GM23248 (cell line): ENCODE results near the gene SNTG2.

Source experiments
- EZH2 ChIP-seq: fragments of 200-600 bp; sonication (generic); IDR thresholded peaks from 2 replicates; pipeline ENCODE4 v1.6.1; 2018; ENCODE audit warnings: antibody characterized with exemption, mild to moderate bottlenecking; ENCODE audit not compliant: insufficient read depth, poor library complexity, severe bottlenecking
- EZH2phosphoT487 ChIP-seq: fragments of 200-600 bp; sonication (generic); IDR thresholded peaks from 2 replicates; pipeline ENCODE4 v1.6.1; 2018; ENCODE audit warnings: antibody characterized with exemption, moderate library complexity, mild to moderate bottlenecking, low read depth; ENCODE audit not compliant: insufficient read depth

DNA sequence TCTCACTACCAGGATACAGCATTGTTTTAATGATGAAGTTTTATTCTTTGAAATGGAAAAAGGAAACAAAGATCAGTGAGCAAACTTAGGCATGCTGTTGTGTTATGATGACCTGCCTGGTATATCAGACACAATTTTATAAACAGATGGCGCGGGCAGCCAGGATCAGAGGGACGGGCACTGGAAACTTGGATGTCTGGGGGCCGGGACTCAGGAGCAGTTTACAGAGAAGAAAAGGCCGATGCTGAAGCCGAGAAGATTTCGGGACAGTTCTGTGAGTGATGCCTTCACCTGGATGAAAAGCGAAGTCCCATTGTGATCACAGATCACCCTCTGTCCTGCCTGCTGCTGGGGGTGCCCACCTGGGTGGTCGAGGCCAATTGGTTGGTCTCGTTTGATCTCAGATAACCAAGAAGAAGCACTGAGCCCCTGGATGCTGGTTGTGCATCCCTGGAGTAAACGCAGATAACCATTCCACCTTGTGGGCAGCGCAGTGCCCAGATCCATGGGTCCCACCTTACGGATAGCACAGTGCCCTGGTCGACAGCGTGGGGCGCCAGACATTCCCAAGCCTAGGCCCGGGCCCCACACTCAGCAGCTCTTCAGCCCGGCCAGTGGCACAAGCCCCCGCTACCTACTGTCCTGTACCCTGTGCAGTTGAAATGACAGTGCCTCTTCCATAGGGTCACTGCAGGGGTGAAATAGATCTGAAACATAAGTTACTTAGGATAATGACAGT, 279.7 kb downstream of the SNTG2 start:
- no peak for TF ChIP-seq EZH2
- no peak for TF ChIP-seq EZH2phosphoT487
